K562 (cell line): ENCODE measurements around the gene HLA-DMB.

ENCODE experiments used
- ATF1 ChIP-seq, 2 experiments: fragments of 450-650 bp in 1 of 2; IDR thresholded peaks; 2 replicates each; pipeline ENCODE4 v1.6.1; 2016; ENCODE audit warnings: missing compliant biosample characterization in 1 of 2, missing genetic modification characterization in 1 of 2
- CTCF ChIP-seq, 3 experiments: IDR thresholded peaks in 2 of 3; conservative IDR thresholded peaks in 1 of 3; 2 replicates each; pipeline ENCODE4 v1.5.1; 2011 to 2012; ENCODE audit warnings: low read length in 3 of 3, mild to moderate bottlenecking in 3 of 3, control low read depth in 2 of 3, improper control_type of control experiment in 1 of 3, inconsistent platforms in 1 of 3, low read depth in 1 of 3, mixed read lengths in 1 of 3, moderate library complexity in 1 of 3; ENCODE audit not compliant: insufficient read depth in 2 of 3
- GATA2 ChIP-seq: sonication (generic); formaldehyde crosslinking; IDR thresholded peaks from 2 replicates; pipeline ENCODE4 v1.4.0; 2020; ENCODE audit warnings: mild to moderate bottlenecking, missing genetic modification reagents
- JUND ChIP-seq, 2 experiments: IDR thresholded peaks; 2 replicates in 1 of 2; 3 replicates in 1 of 2; pipeline ENCODE4 v1.6.1; 2011; ENCODE audit warnings: borderline replicate concordance in 2 of 2, low read depth in 2 of 2, low read length in 2 of 2, improper control_type of control experiment in 1 of 2, missing biosample characterization in 1 of 2, missing genetic modification characterization in 1 of 2, missing genetic modification reagents in 1 of 2
- MAFK ChIP-seq: IDR thresholded peaks from 2 replicates; pipeline ENCODE4 v1.6.1; 2011; ENCODE audit warnings: low read length, improper control_type of control experiment
- MCM2 ChIP-seq: fragments of 450-650 bp; IDR thresholded peaks from 2 replicates; pipeline ENCODE4 v1.6.1; 2017; ENCODE audit warnings: low read depth, mild to moderate bottlenecking
- POLR2AphosphoS5 ChIP-seq: IDR thresholded peaks from 2 replicates; pipeline ENCODE4 v1.6.1; 2011; ENCODE audit warnings: mild to moderate bottlenecking, low read depth, low read length, moderate library complexity; ENCODE audit not compliant: control insufficient read depth, insufficient read depth
- RAD51 ChIP-seq: fragments of 450-650 bp; IDR thresholded peaks from 2 replicates; pipeline ENCODE4 v1.7.1; 2016; ENCODE audit warnings: low read depth, mild to moderate bottlenecking, borderline replicate concordance
- RCOR1 ChIP-seq, 2 experiments: IDR thresholded peaks; 2 replicates each; pipeline ENCODE4 v1.6.1; 2012; ENCODE audit warnings: low read depth in 2 of 2, low read length in 2 of 2, borderline replicate concordance in 1 of 2, improper control_type of control experiment in 1 of 2
- ZBTB17 ChIP-seq: fragments of 450-650 bp; formaldehyde crosslinking; IDR thresholded peaks from 2 replicates; pipeline ENCODE4 v1.4.0; 2020; ENCODE audit warnings: mild to moderate bottlenecking
- ZNF699 ChIP-seq: fragments of 250-450 bp; sonication (Bioruptor Pico); IDR thresholded peaks from 2 replicates; pipeline ENCODE4 v1.8.0; 2021; ENCODE audit warnings: mild to moderate bottlenecking, moderate library complexity; ENCODE audit not compliant: insufficient replicate concordance
- ZNF778 ChIP-seq: fragments of 450-650 bp; formaldehyde crosslinking; IDR thresholded peaks from 2 replicates; pipeline ENCODE4 v1.4.0; 2020; ENCODE audit warnings: mild to moderate bottlenecking, moderate library complexity
- ZNF785 ChIP-seq: fragments of 250-450 bp; sonication (Bioruptor Pico); IDR thresholded peaks from 2 replicates; pipeline ENCODE4 v1.4.0; 2020; ENCODE audit warnings: mild to moderate bottlenecking

- TF ChIP-seq CTCF (IDR thresholded peaks at IDR 0.05 in 2 of 3, conservative IDR thresholded peaks at IDR 0.05 in 1 of 3; ENCODE audit: insufficient read depth in 2 of 3, low read depth in 1 of 3, low read length in 3 of 3): no peak
- no peak for TF ChIP-seq POLR2AphosphoS5
- no peak for TF ChIP-seq RAD51
- TF ChIP-seq ZNF699 (CRISPR knock-in tag): no peak
- TF ChIP-seq ZNF778 (CRISPR knock-in tag): no peak
- no peak for TF ChIP-seq RCOR1 (IDR thresholded peaks at IDR 0.05; ENCODE audit: borderline replicate concordance in 1 of 2, low read depth in 2 of 2, low read length in 2 of 2)
- TF ChIP-seq JUND (IDR thresholded peaks at IDR 0.05; ENCODE audit: borderline replicate concordance, low read depth, low read length): no peak
- TF ChIP-seq JUND (tag; IDR thresholded peaks at IDR 0.05; ENCODE audit: borderline replicate concordance, low read depth, low read length): no peak
- TF ChIP-seq ATF1 (CRISPR knock-in tag; IDR thresholded peaks at IDR 0.05): no peak
- no peak for TF ChIP-seq ATF1 (tag; IDR thresholded peaks at IDR 0.05)
- no peak for TF ChIP-seq ZNF785 (CRISPR knock-in tag)
- no peak for TF ChIP-seq MAFK
- TF ChIP-seq ZBTB17: no peak
- TF ChIP-seq GATA2 (CRISPR knock-in tag): no peak
- no peak for TF ChIP-seq MCM2
These were observed 45.9 kb downstream of the HLA-DMB start for GRCh38 chr6:32895006-32895345.
